ENCODE data around the gene INPP4B.

INPP4B gene

DNA sequence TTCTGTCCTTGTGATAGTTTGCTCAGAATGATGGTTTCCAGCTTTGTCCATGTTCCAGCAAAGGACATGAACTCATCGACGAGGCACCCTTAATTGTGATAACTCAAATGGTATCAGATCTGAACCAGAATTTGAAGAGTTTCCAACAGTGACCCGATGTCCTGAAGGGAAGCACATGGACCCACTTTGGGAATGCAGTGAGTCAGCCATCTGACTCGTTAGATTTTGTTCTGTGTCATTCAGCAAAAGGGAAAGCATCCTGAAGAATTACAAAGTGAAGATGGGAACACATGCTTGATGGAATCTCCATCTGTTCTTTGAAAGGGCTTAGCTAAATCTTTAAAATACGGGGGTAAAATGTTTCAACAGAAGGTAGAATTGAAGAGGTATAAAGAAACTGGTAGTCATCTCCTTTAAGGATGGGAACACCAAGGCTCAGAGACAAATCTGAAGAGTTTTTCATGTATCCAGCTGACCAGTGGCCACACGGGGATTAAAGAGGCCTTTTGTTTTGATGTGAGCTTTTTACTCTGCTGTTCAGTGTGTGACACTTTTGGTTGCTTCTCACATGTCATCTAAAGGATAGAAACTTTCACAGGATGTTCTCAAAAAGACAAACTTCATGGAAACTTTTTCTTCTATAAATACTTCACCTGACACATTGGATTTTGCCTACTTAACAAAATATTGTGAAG lies 393.8 kb downstream of the INPP4B start:
- DNase-seq = no peak

DNA sequence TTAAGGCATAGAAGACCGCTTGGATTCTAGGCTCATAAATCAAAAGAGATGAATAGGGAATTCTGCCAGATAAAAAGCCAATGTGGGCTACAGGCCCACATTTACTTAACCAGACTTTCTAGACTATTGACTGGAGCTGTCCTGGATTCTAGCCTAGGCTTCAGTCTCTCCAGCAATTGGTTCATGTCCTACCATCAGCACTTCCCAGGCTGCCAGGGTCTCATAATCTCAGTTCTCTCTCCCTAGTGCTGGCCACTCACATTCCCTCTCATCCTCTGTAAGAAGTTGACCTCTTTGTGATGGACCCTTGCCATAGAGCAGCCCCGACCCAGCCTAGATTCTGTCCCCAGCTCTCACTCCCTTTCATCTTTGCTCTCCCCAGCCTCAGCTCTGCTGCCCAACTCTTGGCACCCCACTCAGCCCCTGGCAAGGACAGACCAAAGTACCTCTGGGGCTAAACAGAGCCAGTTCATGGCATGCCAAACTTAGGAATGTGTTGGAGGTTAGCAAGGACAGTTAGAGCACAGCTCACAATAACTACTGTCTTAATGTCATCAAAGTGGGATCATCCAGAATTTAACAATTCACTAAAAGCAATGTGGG lies 396.2 kb downstream of the INPP4B start:
- no peak for DNase-seq

- DNase-seq = no peak
These were observed 399.1 kb downstream of the INPP4B start for GRCh38 chr4:142447009-142447408.

DNA sequence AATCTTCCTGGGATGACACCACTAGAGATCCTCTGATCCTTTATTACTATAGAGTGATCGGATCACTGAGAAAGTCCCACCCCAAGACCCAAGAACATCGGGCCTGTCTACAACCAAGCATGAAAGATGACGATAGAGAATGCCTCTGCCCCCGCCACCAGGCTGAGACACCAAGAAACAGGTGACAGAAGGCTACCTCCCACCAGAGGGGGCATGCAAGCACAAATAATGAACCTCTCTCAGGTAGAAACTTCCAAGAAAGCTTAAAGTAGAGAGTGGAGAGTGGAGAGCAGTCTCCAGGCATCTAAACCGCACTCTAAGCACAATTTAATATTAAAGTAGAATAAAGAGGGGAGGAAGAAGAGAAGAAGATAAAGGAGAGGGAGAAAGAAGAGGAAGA lies 402.6 kb downstream of the INPP4B start:
- no peak for DNase-seq

GRCh38 chr4:142440093-142440492 lies 406.0 kb downstream of the INPP4B start:
- no peak for DNase-seq

GRCh38 chr4:142435599-142436235 lies 410.4 kb downstream of the INPP4B start:
- DNase-seq = no peak

GRCh38 chr4:142434519-142435224 lies 411.4 kb downstream of the INPP4B start:
- DNase-seq = no peak

GRCh38 chr4:142428715-142429114 lies 417.4 kb downstream of the INPP4B start:
- DNase-seq = no peak

- no peak for DNase-seq
These were observed 418.6 kb downstream of the INPP4B start for GRCh38 chr4:142427456-142427855.

DNA sequence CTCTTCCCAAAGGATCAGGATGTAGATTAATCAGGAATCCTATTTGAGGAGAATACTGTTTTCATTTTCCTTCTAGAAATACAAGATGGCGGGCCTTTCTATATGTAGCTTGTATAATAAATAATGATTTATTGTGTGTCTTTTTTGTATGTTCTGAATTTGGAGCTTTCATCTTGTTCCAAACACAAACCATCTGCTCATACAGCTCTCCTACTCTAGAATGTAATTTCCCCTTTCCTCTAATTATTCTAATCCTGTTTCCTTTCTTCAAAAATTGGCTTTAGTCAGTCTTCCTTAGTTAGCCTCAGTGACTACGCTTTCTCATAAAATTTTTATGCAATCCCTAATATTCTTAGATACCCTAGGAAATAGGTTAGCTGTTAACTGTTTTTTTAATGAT lies 422.2 kb downstream of the INPP4B start:
- DNase-seq = no peak

DNA sequence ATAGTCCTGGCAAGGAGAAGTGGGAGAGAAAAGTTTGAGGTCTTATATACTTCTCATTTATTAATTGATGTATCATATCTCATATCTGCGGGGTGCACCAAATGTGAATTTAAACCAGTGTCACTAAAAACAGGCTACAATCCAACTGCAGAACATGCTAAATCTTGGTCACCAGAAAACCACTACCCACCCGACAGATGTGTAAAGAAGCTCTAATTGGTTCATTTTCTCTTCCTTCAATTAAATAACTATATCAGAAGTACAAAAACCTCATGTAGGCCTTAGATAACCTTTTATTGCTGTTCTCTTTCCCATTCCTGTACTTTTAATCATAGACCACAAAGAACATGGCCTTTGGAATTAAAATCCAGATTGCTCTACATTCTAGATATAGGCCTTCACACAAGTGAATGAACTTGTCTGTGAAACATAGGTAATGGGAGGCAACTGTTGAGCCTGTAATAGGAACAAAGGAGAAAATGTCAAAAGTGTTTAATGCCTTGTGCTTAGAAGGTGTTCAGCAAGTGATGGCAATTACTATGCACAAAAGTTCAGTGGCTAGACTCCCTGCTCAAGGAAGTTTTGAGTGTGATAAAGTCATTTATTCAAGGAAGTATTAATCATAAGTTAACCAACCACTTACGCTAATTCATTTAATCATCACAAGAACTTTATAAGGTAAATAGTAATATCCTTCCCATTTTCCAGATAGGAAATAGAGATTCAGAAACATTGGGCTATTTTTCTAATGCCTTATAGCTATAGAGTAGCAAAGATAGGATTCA lies 425.6 kb downstream of the INPP4B start:
- no peak for DNase-seq

DNA sequence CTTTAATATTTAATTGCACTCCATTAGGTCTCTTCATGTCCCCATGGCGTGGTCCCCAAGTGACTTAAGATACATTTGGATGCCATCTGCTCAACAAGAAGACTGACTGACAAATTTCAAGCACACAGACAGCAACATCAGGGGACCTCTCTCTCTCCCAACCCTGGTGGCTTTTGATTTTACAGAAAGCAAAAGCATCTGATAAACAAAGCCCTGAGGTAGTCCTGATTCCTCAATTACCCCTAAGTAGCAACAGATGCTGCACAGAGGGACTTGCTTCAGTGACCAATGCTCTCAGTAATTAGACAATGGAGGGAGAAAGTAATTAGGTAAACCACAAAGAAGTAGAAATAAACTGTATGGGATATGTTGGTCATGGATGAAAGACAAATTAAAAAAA lies 426.4 kb downstream of the INPP4B start:
- no peak for DNase-seq

GRCh38 chr4:142418697-142419096 lies 427.4 kb downstream of the INPP4B start:
- no peak for DNase-seq

DNA sequence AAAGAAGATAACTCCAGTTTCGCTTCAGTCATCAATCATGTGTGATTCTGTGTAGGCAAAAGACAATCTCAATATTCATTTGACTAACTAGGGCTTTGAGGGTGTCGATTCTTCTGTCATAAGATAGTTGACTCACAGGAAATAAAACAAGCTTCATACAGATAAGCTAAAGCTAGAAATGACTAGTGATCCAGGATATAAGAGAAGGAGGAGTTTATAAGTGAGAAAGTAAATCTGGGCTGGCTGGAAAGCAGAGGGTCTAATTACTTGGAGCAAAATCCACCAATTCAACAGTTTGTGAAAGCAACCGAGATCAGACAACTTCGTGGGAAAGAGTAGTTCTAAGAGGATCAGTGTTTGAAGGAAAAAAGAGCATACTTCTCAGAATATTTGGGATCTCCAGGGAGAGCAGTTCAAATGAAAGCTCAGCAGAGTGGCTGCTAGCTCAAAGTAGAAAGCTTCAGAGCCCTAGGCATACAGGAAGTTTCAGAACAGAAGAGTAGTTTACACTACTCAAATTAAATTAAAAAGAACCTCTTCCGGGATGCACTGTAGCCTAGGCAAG lies 429.3 kb downstream of the INPP4B start:
- DNase-seq = no peak

- DNase-seq = no peak
These were observed 430.0 kb downstream of the INPP4B start for GRCh38 chr4:142416121-142416520.

GRCh38 chr4:142414366-142414990 lies 431.6 kb downstream of the INPP4B start:
- DNase-seq = no peak

DNA sequence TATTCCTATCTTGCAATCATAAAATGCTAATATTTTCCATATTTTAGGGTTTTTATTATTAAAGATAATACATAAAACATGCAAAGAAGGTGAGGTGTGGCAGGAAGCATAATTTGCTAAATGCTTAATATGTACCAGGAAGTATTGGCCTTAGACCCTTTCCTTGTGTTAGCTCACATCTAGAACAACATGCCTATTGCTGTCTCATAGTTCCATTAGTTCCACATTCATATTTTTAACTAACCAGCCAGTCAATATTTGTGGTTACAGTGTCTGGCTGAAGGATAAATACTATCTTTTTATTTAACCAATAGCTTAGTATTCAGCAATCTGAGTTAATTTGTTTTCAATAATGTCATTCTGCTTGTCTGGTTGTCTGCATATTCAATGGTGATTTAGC lies 432.6 kb downstream of the INPP4B start:
- DNase-seq = no peak

- DNase-seq = no peak
These were observed 434.1 kb downstream of the INPP4B start for GRCh38 chr4:142411993-142412392.

DNA sequence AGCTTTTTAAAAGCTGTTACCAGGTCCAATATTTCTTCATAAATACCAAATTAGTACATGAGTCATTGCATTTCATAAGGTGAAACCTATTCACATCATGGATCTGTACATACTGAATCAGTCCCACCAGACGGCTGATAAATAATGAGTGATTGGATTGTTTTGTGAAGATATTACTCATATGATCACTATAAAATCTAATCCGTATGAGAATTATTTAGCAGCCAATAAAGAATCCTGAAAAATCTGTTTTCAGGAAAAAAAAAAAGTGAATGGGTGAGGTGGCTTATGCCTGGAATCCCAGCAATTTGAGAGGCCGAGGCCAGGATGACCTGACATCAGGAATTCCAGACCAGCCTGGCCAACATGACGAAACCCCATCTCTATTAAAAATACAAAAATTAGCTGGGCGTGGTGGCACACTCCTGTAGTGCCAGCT lies 438.1 kb downstream of the INPP4B start:
- no peak for DNase-seq

DNA sequence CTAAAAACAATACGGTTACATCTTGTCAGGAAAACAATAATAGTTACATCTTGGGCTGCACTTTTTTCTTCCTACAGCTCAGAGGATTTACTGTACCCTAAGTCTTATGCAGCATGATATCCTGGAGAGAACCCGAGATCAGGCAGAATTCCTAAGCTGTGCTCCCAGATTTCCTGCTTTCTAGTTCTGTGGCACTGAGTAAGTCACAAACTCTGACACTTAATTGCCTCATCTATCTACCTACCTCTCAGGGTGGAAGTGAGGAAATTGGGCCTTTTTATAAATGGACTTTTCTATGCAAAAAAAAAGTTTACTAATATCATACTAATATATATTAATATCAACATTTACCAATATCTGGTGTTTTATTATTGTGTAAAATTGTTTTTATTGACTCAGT lies 438.5 kb downstream of the INPP4B start:
- no peak for DNase-seq

DNA sequence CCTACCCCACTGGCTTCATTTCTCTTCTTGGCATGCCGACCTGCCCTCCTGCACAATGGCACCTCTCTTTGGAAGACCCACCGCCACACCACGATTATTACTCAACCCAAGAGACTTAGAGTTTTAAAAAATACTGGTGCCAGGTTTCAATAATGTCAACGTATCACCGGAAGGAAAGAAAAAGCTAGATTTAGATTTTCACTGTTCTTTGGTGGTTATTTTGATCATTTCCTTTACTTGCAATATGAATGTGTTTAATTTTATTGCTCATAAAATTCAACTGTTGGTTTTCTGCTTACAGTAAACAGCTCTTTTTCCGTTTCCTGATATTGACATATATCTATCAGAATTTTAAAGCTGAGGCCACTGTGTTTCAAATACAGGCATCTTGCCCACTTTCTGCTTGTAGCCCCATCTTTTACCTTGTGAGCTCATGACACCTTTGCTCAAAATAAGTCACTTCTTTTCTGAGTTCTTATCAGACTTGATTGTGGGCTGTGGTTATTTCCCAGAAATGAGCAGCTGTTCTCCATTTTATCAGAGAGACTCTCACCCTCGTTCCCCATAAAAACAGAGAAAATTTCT lies 439.1 kb downstream of the INPP4B start:
- DNase-seq = no peak

DNA sequence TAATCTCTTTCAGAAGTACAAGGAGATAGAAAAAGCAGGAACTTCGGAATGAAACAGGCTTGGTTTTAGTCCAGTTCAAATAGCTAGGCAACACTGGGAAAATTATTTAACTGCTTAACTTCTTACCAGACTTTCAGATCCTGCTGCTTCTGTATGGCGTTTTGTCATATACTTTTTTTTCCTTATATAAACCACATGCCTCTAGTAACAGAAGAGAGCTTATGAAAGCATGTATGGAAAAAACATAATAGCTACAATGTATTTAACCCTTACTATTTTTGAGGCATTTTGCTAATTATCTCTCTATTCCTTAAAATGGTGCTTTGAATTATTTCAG lies 439.6 kb downstream of the INPP4B start:
- DNase-seq = no peak
